Activated CD8-positive, alpha-beta T cell treated with anti-CD3 and anti-CD28 coated beads for 36 hours (primary cell): ENCODE results near the gene GIGYF1. TPM values are rescaled to one million over a fixed set of nuclear protein-coding genes. Genes with fewer than 3 reads are reported as not detected.
"Not testable (repeated sequence)": the region's sequence is repeated elsewhere in the genome, so short reads cannot be mapped to it uniquely, and the experiment has no call there.

Source experiments
- ATAC-seq: fragments of 200-7000 bp; cut with Tn5 transposase; one replicate; pipeline ENCODE4 v1.10.0; 2021; ENCODE audit warnings: mild to moderate bottlenecking, moderate library complexity
- CTCF ChIA-PET: fragments of 350-600 bp; sonication (Branson Sonifier 250); formaldehyde crosslinking; loops from one replicate; lab custom pipeline; 2021; ENCODE audit warnings: antibody characterized with exemption; lab: Charles Lee
- POLR2A ChIA-PET: fragments of 350-600 bp; sonication (Branson Sonifier 250); formaldehyde crosslinking; loops from one replicate; lab custom pipeline; 2021; ENCODE audit warnings: antibody characterized with exemption; lab: Charles Lee
- DNase-seq: peaks from one replicate; pipeline ENCODE4 v3.0.0-alpha.2; 2020
- H3K27ac Mint-ChIP-seq: one replicate; pipeline ENCODE4 v1.8.0; 2021; ENCODE audit warnings: mild to moderate bottlenecking, mixed read lengths
- H3K27me3 Mint-ChIP-seq: one replicate; pipeline ENCODE4 v1.8.0; 2021; ENCODE audit warnings: mixed read lengths
- H3K36me3 Mint-ChIP-seq: one replicate; pipeline ENCODE4 v1.8.0; 2021; ENCODE audit warnings: low read depth, mixed read lengths
- H3K4me1 Mint-ChIP-seq: one replicate; pipeline ENCODE4 v1.8.0; 2021; ENCODE audit warnings: low read depth, mixed read lengths
- H3K4me3 Mint-ChIP-seq: one replicate; pipeline ENCODE4 v1.8.0; 2021; ENCODE audit warnings: mild to moderate bottlenecking, moderate library complexity, mixed read lengths
- H3K9me3 Mint-ChIP-seq: one replicate; pipeline ENCODE4 v1.8.0; 2021; ENCODE audit warnings: mixed read lengths
- intact Hi-C: fragments of 100-400 bp; cut with micrococcal nuclease; formaldehyde crosslinking; loops from one replicate; pipeline ENCODE4 v1.10.0; 2022
- total RNA-seq, 2 experiments: library from RNA; stranded (reverse); gene quantifications; one replicate each; pipeline ENCODE4 v1.2.3, GENCODE V29; 2021
- TF ChIP-seq, protein P1 (sequence below): fragments of 200-600 bp; IDR thresholded peaks from one replicate; pipeline ENCODE4 v1.8.0; 2022; ENCODE audit warnings: antibody characterized with exemption, mild to moderate bottlenecking

GIGYF1 gene
- total RNA-seq, 2 experiments from 2014 or later, result 36.9 to 41.5 TPM

DNA sequence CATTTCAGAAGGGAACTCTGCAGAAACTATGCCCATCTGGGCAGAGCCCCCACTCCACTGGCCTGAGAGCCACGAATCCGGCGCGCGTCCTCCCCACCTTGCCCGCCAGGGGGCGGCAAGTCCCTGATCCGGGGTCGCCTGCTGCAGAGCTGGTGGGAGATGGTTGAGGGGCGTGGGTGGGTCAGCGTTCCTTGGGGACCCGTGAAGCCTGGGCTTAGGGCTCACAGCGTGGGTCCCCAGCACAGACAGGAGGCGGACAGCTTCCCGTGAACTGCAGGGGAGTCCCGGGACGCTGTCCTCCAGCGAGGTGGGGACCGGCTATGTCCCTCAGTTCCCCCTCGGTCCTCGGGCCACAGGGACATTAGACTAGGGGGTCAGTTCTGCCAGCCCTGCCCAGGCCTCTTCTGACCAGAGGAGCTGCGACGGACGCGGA is 11.3 kb upstream of the GIGYF1 start:
- TF ChIP-seq, protein P1, sequence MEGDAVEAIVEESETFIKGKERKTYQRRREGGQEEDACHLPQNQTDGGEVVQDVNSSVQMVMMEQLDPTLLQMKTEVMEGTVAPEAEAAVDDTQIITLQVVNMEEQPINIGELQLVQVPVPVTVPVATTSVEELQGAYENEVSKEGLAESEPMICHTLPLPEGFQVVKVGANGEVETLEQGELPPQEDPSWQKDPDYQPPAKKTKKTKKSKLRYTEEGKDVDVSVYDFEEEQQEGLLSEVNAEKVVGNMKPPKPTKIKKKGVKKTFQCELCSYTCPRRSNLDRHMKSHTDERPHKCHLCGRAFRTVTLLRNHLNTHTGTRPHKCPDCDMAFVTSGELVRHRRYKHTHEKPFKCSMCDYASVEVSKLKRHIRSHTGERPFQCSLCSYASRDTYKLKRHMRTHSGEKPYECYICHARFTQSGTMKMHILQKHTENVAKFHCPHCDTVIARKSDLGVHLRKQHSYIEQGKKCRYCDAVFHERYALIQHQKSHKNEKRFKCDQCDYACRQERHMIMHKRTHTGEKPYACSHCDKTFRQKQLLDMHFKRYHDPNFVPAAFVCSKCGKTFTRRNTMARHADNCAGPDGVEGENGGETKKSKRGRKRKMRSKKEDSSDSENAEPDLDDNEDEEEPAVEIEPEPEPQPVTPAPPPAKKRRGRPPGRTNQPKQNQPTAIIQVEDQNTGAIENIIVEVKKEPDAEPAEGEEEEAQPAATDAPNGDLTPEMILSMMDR, result peak; percentile 99
- ATAC-seq, result peak; percentile 66
- Mint-ChIP-seq H3K27me3 (no peaks in the 10 kb centered on the region), H3K9me3 (no peaks in the 10 kb centered on the region), H3K27ac (peak overlapping the region; percentile 93), H3K4me3 (peak overlapping the region; percentile 97), H3K4me1 (peaks cover 6% of the 10 kb centered on the region), H3K36me3 (peaks cover 9% of the 10 kb centered on the region)
- POLR2A ChIA-PET, result interaction anchor here (0.7 to 1.9 kb wide), 15 partner anchors 9 to 276 kb away, joined by 3 to 22 read pairs (median 5); partner anchors contain the start of genes EPO, FBXO24, GIGYF1 and LRCH4
- intact Hi-C loops, result no loop called here
- CTCF ChIA-PET, result interaction anchor here (0.6 to 9.9 kb wide), 53 partner anchors 9 to 577 kb away, joined by 3 to 162 read pairs (median 5); partner anchors contain the start of genes EPO, FBXO24, GIGYF1 and GNB2
- peak; percentile 89 for DNase-seq

DNA sequence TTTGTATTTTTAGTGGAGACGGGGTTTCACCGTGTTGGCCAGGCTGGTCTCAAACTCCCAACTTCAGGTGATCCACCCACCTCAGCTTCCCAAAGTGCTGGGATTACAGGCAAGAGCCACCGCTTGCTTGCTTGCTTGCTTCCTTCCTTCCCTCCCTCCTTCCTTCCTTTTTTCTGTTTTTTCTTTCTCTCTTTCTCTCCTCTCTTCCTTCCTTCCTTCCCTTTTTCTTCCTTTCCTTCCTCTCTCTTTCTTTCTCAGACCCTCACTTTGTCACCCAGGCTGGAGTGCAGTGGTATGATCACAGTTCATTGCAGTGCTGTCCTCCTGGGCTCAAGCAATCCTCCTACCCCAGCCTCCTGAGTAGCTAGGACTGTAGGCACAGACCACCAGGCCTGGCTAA is 7.0 kb upstream of the GIGYF1 start:
- H3K36me3 Mint-ChIP-seq, intact Hi-C loops, DNase-seq, POLR2A ChIA-PET, H3K4me1 Mint-ChIP-seq, H3K27ac Mint-ChIP-seq, H3K4me3 Mint-ChIP-seq, H3K9me3 Mint-ChIP-seq, ATAC-seq, H3K27me3 Mint-ChIP-seq: not testable (repeated sequence)
- CTCF ChIA-PET, result interaction anchor here (0.9 to 9.9 kb wide), 2 partner anchors 9 to 67 kb away, joined by 4 to 162 read pairs; partner anchors contain the start of gene GIGYF1

DNA sequence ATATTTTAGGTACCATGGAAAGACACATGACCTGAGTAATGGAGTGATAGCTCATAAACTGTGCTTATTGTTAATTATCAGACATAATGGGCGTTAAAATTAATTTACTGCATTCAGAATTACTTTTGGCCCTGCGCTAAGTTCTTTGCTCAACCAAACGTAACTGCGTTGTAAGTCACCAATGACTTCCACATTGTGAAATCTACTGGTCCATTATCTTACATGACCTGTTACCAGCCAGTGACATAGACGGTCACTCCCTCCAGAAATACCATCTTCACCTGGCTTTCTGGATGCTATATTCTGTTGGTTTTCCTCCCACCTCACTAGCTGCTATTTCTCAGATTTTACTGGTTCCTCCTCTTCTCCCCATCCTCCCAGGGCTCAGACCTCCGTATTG is 5.0 kb upstream of the GIGYF1 start:
- H3K27ac Mint-ChIP-seq, result no peak overlapping the region
- TF ChIP-seq, protein P1, result no peak
- DNase-seq (no peak), ATAC-seq (no peak)
- ChIA-PET POLR2A (interaction anchor here (0.9 to 1.0 kb wide), 2 partner anchors 17 to 388 kb away, joined by 3 to 5 read pairs; no protein-coding TSS in a partner anchor), CTCF (interaction anchor here (1.1 kb wide), 1 partner anchor 154 kb away, joined by 5 read pairs; the partner anchor contains the start of gene SLC12A9)
- intact Hi-C loops, result loop anchor here (10.0 kb wide), 1 partner anchor 224 kb away; the partner anchor contains the start of gene TSC22D4
- H3K4me3 Mint-ChIP-seq, result no peak overlapping the region
- no peaks in the 10 kb centered on the region for H3K9me3 Mint-ChIP-seq
- H3K27me3 Mint-ChIP-seq, result peaks cover 1% of the 10 kb centered on the region
- peaks cover 12% of the 10 kb centered on the region for H3K4me1 Mint-ChIP-seq
- no peaks in the 10 kb centered on the region for H3K36me3 Mint-ChIP-seq

DNA sequence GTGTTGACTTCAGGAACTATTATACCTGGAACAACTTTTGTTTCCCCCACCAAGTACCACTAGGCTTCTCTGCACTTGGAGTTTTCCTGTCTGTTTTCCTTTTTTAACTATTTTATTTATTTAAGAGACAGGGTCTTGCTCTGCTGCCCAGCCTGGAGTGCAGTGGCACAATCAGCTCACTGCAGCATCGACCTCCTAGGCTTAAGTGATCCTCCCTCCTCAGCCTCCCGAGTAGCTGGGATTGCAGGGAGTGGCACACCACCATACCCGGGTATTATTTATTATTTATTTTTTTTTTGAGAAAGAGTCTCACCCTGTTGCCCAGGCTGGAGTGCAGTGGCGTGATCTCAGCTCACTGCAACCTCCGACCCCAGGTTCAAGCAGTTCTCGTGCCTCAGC is 2.1 kb upstream of the GIGYF1 start:
- ChIA-PET POLR2A (interaction anchor here (2.2 to 3.0 kb wide), 2 partner anchors 9 to 156 kb away, joined by 4 to 19 read pairs; partner anchors contain the start of genes POP7 and SLC12A9), CTCF (interaction anchor here (0.7 to 10.1 kb wide), 3 partner anchors 9 to 105 kb away, joined by 3 to 162 read pairs (median 4); partner anchors contain the start of gene POP7)
- Mint-ChIP-seq H3K27ac (peak overlapping the region; percentile 73), H3K27me3 (peaks cover 1% of the 10 kb centered on the region), H3K9me3 (no peaks in the 10 kb centered on the region), H3K36me3 (peaks cover 11% of the 10 kb centered on the region), H3K4me3 (peak overlapping the region; percentile 62), H3K4me1 (peaks cover 30% of the 10 kb centered on the region)
- ATAC-seq, result no peak
- intact Hi-C loops, result loop anchor here (10.0 kb wide), 1 partner anchor 221 kb away; the partner anchor contains the start of gene TSC22D4
- DNase-seq, result no peak
- TF ChIP-seq, protein P1, result no peak

DNA sequence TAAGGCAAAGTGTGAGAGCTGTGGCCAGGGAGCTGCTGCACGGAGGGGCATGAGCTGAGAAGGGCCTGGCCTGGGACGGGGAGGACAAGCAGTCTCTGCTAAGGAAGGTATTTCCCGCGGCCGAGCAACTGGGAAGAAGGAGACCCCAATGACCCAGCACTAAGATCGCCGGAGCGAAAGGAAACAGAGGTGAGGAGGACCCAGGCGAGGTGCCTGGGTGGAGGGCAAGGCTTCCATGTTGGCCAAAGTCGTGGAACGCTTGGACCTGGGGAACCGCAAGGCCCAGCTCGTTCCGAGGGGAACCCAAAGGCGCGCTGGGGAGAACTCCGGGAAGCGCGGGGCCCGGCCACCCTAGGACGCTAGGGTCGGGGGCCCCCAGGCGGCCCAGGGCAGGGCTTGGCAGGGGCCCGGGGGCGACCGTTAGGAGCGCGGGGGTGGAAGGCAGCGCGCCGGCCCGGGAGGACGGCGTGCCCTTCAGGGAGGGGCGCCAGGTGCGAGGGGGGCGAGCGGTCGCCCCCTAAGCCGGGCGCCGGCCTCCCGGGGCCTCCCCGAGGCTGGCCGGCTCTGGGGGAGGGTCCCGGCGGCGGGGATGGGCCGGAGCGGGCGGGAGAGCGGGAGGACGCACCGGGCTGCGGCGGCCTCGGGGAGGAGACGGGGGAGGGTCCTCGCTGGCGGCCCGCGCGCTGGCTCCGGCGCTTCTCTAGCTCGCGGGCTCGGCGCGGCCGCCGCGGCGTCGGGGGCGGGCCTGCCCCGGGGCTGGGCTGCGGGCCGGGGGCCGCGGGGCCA is 545 bp downstream of the GIGYF1 start:
- CTCF ChIA-PET, result interaction anchor here (1.1 to 10.1 kb wide), 13 partner anchors 12 to 134 kb away, joined by 3 to 162 read pairs (median 13); partner anchors contain the start of genes ACTL6B, FBXO24, GNB2 and LRCH4
- Mint-ChIP-seq H3K36me3 (peaks cover 11% of the 10 kb centered on the region), H3K27me3 (no peaks in the 10 kb centered on the region), H3K4me3 (peak overlapping the region; percentile 88), H3K27ac (peak overlapping the region; percentile 91), H3K9me3 (no peaks in the 10 kb centered on the region), H3K4me1 (peaks cover 46% of the 10 kb centered on the region)
- POLR2A ChIA-PET, result interaction anchor here (0.6 to 8.3 kb wide), 9 partner anchors 8 to 1130 kb away, joined by 3 to 94 read pairs (median 4); partner anchors contain the start of gene POP7
- ATAC-seq, result peak; percentile 32
- TF ChIP-seq, protein P1, result no peak
- DNase-seq, result peak; percentile 22
- intact Hi-C loops, result loop anchor here (10.0 kb wide), 1 partner anchor 219 kb away; the partner anchor contains the start of gene TSC22D4
